GM18511 (cell line): ENCODE measurements around the gene PPFIA3.
"Not testable (repeated sequence)": the region's sequence is repeated elsewhere in the genome, so short reads cannot be mapped to it uniquely, and the experiment has no call there.

Source experiments
- ATAC-seq: cut with Tn5 transposase; IDR thresholded peaks from one replicate; pipeline ENCODE4 v1.9.1; 2021; ENCODE audit warnings: mild to moderate bottlenecking, moderate library complexity; ENCODE audit not compliant: unreplicated experiment

Gene PPFIA3

GRCh38 chr19:49119411-49120324, at the start of gene PPFIA3:
Gene PPFIA3, plus strand, starts transcription at chr19:49119544. Its CDS starts 8,330 bp downstream, at chr19:49127874.
- no peak for ATAC-seq

DNA sequence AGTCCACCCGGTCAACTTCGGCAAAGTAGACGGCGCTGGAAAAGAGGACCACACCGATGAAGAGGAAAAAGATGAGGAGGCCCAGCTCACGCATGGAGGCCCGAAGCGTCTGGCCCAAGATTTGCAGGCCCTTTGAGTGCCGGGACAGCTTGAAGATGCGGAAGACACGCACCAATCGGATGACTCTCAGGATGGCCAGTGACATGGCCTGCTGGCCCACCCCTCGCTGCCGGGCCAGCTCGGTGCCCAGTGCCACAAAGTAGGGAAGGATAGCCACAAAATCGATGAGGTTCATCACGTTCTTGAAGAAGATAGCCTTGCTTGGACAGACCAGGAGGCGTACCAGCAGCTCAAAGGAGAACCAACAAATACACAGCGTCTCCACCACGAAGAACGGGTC, 48.9 kb upstream of the PPFIA3 start:
- ATAC-seq, result no peak

GRCh38 chr19:49071860-49072547, 47.3 kb upstream of the PPFIA3 start:
- no peak for ATAC-seq

DNA sequence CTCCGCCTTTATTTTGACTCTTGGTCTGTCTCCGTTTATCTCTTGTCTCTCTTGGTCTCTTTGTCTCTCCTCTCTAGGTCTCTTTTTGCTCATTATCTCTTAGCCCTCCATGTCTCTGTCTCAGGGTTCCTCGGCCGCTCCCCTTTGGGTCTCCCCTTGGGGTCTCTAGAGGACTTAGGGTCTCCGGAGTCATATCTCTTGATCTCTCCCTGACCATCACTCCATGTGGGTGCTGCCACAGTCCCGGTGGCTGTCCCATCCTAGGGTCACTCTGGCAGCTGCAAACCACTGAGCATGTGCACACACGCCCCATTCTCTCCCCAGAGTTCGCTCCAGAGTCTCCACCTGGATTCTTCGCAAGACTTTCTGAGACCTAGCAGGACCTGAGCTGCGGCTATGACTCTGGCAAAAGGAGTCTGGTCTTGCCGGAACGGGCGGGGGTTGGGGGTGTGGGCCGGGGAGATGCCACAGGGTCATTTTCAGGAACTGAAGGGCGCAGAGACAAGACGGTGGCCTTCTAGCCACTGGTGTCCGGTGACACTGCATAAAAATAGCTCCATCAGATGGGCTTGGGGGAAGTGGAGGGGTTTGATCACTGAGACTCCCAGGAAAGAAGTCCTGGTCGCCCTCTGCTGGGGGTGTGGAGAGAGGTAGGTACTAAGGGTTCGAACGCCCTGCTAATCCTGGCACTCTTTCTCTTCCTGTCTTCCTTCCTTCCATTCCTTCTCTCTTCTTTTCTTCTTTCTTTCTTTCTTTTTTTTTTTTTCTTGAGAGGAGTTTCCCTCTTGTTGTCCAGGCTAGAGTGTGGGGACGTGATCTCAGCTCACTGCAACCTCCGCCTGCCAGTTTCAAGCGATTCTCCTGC, 45.6 kb upstream of the PPFIA3 start:
- no peak for ATAC-seq

DNA sequence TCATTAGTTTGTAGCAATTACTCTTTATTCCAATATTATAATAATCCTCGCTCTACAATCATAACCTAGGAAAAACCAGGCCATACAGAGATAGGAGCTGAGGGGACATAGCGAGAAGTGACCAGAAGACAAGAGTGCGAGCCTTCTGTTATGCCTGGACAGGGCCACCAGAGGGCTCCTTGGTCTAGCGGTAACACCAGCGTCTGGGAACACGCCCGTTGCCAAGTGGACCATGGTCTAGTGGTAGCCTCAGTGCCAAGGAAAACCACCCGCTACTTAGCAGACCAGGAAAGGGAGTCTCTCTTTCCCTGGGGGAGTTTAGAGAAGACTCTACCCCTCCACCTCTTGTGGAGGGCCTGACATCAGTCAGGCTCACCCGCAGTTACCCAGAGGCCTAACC, 44.5 kb upstream of the PPFIA3 start:
- not testable (repeated sequence) for ATAC-seq

DNA sequence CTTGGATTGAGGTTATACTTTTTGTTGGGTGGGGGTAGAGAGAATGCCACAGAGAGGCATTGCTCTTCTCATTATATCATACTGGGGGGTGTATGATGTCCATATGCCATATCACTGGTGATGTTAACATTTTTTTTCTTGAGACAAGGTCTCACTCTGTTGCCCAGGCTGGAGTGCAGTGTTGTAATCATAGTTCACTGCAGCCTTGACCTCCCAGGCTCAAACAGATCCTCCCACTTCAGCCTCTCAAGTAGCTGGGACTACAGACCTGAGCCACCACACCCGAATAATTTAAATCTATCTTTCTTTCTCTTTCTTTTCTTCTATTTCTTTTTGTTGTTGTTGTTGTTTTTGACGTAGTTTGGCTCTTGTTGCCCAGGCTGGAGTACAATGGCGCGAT, 39.0 kb upstream of the PPFIA3 start:
- no peak for ATAC-seq

DNA sequence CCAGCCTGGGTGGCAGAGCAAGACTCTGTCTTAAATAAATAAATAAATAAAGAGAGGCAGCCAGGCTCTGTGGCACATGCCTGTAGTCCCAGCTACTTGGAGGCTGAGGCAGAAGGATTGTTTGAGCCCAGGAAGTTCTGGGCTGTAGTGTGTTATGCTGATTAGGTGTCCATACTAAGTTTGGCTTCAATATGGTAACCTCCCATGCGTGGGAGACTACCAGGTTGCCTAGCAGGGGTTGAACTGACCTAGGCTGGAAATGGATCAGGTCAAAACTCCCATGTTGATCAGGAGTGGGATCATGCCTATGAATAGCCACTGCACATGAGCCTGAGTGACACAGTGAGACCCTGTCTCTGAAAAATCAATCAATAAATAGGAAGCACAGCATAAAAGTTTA, 38.1 kb upstream of the PPFIA3 start:
- no peak for ATAC-seq

GRCh38 chr19:49084206-49085019, 34.9 kb upstream of the PPFIA3 start:
- no peak for ATAC-seq

DNA sequence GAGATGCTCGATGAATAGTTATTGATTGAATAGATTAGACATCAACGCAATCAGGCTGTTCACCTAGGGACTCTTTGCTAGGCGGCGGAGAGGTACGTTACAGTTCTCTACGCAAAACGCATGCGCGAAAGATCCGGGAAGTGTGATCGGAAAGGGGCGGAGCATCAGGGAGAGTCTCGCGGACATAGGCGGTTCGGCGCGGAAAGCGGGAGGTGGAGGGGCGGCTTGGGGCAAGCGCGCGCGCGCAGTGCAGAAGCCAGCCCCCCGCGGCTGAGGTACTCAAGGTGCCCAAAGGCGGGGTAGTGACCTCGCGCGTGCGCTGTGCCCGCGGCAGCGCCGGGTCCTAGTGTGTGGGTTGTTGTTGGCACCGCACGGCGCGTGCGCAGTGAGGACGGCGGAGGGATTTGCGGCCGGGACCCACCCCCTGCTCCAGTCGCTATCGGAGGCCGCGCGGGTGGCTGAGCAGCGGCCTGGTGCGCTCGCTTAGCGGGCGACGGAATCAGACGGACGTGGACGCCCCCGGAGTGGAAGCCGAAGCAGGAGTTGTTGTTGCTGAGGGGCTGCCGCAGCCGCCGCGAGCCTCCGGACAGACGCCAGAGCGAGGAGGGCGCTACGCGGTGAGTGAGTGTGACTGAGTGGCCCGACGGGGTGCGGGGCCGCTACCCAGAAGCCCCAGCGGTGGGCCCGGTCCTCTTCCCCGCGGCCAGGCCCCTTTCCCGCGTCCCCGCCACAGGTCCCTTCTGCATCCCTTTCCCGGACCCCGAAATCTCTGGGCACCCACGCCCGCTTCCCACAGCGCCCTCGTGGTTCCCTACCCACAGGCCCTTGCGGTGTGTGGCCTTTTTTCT, 34.1 kb upstream of the PPFIA3 start, which contains the start of gene SNRNP70:
TSS of gene SNRNP70 (plus strand) at position 432 of the 848 bp plus-strand sequence. CDS start 964 bp downstream, outside the sequence.
- peak; percentile 89 for ATAC-seq

- ATAC-seq, result no peak
Observed at GRCh38 chr19:49085868-49086232, 33.5 kb upstream of the PPFIA3 start.

- no peak for ATAC-seq
Observed at GRCh38 chr19:49086296-49086695, 33.0 kb upstream of the PPFIA3 start.

DNA sequence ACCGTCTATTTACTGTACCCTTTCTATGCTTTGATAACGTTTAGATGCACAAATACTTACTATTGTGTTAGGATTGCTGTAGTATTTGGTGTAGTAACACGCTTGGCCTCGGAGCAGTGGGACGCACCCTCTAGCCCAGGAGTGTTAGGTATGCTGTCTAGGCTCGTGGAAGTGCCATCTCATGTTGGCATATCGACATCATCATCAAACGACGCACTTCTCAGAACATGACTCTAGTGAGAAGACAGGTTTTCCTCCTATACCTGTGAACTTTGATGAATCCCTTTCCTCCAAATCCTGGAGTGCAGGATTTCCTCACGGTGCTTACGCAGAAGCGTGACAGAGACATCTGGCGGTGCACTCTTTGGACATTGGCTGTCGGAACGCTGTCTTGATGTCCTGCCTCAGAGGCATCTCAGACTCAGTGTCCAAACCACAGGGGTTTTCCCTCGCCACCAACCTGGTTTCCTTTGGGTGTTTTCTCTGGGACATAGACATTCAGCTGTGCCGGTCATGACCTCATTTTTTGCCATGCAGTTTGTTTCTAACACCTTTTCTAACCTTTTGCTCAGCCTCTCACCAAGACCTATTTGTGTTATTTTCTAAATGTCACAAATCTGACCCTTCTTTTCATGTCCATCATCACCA, 27.8 kb upstream of the PPFIA3 start:
- no peak for ATAC-seq

DNA sequence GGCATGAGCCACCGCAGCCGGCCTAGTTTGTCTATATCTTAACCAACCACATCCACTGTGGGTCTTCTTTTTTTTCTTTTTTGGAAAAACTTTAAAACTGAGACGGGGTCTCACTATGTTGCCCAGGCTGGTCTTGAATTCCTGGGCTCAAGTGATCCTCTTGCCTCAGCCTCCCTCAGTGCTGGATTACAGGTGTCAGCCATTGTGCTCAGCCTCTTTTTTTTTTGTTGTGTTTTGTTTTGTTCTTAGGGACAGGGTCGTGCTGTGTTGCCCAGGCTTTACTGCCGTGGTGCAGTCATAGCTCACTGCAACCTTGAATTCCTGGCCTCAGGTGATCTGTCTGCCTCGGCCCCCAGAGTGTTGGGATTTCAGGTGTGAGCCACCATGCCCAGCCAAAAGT, 26.7 kb upstream of the PPFIA3 start:
- no peak for ATAC-seq

DNA sequence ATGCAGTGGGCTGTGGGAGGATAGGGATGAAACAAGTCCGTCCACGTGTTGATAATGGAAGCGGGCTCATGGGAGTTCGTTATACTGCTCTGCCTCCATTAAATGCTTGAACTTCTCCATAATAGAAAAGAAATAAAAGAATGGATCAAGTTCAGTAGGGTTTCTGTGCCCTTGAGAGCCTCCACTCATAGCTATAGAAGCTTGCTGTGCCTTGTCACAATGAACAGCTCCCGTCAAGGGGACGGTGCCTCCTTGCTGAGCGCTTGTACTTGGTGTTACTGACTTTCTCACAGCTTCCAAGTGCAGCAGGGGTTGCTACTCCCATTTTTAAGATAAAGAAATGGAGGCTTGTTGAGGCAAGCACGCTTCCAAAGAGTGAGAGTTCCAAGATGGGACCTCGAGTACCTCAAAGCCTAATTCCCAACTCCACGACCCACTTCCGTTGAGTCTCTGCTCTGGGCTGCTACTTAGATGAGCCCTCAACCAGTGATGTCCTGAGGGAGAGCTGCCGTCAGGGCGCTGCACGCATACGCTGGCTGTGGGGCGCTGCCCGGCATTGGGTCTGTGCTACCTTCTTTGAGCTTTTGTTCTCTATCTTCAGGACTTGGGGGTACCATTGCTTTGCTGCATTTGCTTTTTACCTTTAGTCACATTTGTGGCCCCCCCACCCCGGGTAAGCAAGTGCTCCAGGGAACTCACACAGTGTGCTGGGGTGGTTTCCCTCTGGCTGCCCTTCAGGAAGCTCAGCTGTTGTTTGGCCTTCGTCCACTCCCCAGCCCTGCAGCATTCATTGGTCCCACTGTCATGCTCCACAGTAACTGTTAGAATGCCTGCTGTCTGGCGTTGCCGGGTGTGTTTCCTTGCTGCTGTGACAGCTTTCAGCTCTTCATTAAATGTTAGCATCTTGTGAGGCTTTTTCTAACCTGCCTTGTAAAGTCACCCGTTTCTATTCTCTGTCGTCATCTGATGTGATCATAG, 24.6 kb upstream of the PPFIA3 start:
- ATAC-seq, result no peak

DNA sequence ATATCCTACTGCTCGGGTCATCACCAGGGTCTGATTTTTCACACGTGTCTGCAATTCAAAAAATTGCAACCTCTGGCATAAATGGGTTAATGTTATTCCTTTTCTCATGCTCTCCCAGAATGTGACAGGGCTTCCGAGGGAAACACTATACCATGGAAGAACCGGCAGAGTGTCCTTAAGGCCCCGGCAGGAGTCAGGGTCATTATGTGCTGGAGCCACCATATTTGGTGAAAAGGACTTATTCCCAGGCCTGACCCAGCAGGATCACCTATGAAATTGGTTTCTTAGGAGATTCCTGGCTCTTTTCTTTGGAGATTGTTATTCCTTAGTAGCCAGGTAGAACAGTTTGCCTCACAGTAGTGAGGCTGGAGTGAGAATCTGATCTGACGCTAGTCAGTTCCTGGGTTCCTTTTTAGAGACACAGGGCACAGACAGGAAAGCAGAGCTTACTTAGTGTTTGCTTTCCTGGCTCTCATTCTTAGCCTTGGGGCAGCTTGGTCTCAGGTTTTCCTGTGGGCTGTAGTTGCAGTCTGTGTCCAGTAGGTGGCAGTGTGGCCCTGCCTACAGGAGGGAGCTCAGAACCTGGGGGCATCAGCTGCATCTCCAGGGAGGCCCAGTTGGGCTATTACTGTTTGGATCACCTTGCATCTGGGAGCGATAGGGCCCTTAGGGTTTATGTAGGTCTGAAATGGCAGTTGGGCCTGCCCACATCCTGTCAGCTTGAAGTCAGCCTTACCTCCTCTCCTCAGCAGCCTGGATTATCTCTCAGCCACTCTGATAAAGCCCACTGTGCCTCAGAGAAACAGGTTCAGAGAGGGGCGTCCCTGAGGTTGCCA, 21.7 kb upstream of the PPFIA3 start:
- ATAC-seq, result no peak

DNA sequence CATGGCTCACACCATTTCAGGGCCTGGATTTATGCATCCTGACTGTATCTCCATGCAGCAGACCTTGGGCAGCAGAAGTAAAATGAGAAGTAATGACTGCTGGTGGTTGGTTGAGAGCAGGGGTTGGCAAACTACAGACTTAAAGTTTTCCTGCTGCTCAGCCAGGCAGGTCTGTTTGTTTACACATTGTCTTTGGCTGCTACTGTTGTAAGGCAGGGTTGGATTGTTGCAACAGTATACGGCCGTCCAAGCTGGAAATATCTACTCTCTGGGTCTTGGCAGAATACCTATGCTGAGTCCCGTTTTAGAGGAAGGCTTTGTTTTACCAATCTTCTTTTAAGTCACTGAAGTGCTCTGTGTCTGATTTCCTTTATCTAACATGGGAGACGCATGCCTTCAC, 20.5 kb upstream of the PPFIA3 start:
- ATAC-seq, result no peak

DNA sequence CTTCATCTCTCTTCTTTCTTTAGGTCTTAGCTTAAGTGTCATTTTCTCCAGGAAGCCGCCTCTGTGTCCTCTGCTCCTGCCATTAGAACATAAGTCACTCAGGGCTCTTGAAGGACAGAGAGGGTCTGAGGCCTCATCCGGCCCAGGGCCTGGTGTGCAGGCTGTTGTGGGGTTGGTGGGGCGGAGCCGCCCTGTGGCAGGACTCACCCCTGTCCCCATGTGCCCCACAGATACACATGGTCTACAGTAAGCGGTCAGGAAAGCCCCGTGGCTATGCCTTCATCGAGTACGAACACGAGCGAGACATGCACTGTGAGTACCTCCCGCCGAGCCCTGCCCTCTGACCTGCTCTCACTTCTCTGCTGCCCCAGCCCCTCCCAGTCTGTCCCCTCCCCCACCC, 18.2 kb upstream of the PPFIA3 start:
- ATAC-seq, result no peak
